ENCODE data around the gene OGG1. TPM values are rescaled to one million over a fixed set of nuclear protein-coding genes. Genes with fewer than 3 reads are reported as not detected.

OGG1 gene
- total RNA-seq: 10 to 100 TPM; 18.3 to 41.3 (median 38.1) TPM
- 23.1 TPM for total RNA-seq (2013)
- 4.0 to 27.6 (median 15.1) reads per million in 29 experiments for total RNA-seq

GRCh38 chr3:9749645-9750555 lies at the start of gene OGG1:
OGG1 (plus strand) TSS chr3:9749952; CDS start chr3:9750287, 335 bp downstream.
- Histone ChIP-seq H3K4me3 (ENCODE audit: control insufficient read depth in 1 of 2, extremely low read depth in 1 of 2, low read length in 1 of 2) (peak within 1 kb of the TSS; percentile 70 to 88), H3K27me3 (replicated peaks in 1 of 2; ENCODE audit: control insufficient read depth in 2 of 2, extremely low read depth in 1 of 2, insufficient read depth in 2 of 2, low read length in 1 of 2) (no peaks in the 10 kb centered on the region), H3K27ac (ENCODE audit: low read length) (peak within 1 kb of the TSS; percentile 50), H3K4me1 (ENCODE audit: control insufficient read depth in 1 of 2, extremely low read depth in 1 of 2, insufficient read depth in 2 of 2, low read length in 2 of 2) (peaks cover 16 to 37% of the 10 kb centered on the region in 2 experiments), H3K36me3 (ENCODE audit: control insufficient read depth in 2 of 2, extremely low read depth in 1 of 2, insufficient read depth in 1 of 2, low read length in 1 of 2) (peaks cover 15 to 58% of the 10 kb centered on the region in 2 donors), H3K9me3 (no peaks in the 10 kb centered on the region)
- ChIA-PET POLR2A (interaction anchor here in 1 of 2 donors (1.0 kb wide), 1 partner anchor 43 kb away, joined by 4 read pairs; the partner anchor contains the start of gene ARPC4), CTCF (interaction anchor here (0.5 to 1.4 kb wide), 4 partner anchors 12 to 23 kb away, joined by 3 to 5 read pairs (median 4); no protein-coding TSS in a partner anchor)
- WGBS (ENCODE audit: insufficient coverage): under 1% methylated on average over 56 of the region's 60 CpGs
- Mint-ChIP-seq H3K36me3 (peaks cover 28% of the 10 kb centered on the region), H3K4me3 (peak within 1 kb of the TSS; percentile 95 to 96 (median 95)), H3K27ac (peak within 1 kb of the TSS; percentile 96 to 97), H3K9me3 (no peaks in the 10 kb centered on the region), H3K4me1 (peaks cover 46 to 49% (median 47%) of the 10 kb centered on the region in 3 donors), H3K27me3 (no peaks in the 10 kb centered on the region)
- ATAC-seq (replicated peaks in 1 of 4) (peak; percentile 95 to 97 (median 96)), DNase-seq (peak; percentile 89 to 97 (median 93))

DNA sequence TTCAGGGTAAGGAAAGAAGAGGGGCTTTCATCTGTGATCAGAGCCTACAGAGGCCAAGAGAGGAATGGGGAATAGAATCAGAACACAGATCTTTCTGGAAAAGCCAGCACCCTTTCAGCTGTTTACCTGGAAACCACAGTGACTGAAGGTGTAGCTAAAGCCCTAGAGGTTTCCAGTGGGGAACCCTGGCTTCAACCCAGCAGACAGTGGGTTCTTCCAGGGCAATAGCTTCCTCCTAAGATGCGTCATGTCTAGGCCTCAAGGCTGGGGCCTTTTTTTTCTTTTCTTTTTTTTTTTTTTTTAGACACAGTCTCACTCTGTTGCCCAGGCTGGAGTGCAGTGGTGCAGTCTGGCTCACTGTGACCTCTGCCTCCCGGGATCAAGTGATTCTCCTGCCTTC lies 49.2 kb upstream of the OGG1 start:
- Mint-ChIP-seq H3K36me3 (peaks cover 53% of the 10 kb centered on the region), H3K27ac (no peak overlapping the region), H3K27me3 (peaks cover 7 to 17% of the 10 kb centered on the region in 2 donors), H3K9me3 (no peaks in the 10 kb centered on the region), H3K4me3 (no peak overlapping the region), H3K4me1 (peaks cover 10 to 18% (median 13%) of the 10 kb centered on the region in 3 donors)
- ChIA-PET POLR2A (interaction anchor here (0.6 to 0.7 kb wide), 2 partner anchors 37 to 332 kb away, joined by 5 to 14 read pairs; no protein-coding TSS in a partner anchor), CTCF (no interaction called here)
- no peak for DNase-seq
- Histone ChIP-seq H3K4me3 (ENCODE audit: control insufficient read depth in 1 of 2, extremely low read depth in 1 of 2, low read length in 1 of 2) (no peak overlapping the region), H3K4me1 (ENCODE audit: control insufficient read depth in 1 of 2, extremely low read depth in 1 of 2, insufficient read depth in 2 of 2, low read length in 2 of 2) (peaks cover 4 to 17% of the 10 kb centered on the region in 2 experiments), H3K36me3 (ENCODE audit: control insufficient read depth in 2 of 2, extremely low read depth in 1 of 2, insufficient read depth in 1 of 2, low read length in 1 of 2) (peaks cover 25 to 45% of the 10 kb centered on the region in 2 donors), H3K27ac (ENCODE audit: low read length) (no peak overlapping the region), H3K27me3 (replicated peaks in 1 of 2; ENCODE audit: control insufficient read depth in 2 of 2, extremely low read depth in 1 of 2, insufficient read depth in 2 of 2, low read length in 1 of 2) (peaks cover 2 to 28% of the 10 kb centered on the region in 2 experiments), H3K9me3 (no peaks in the 10 kb centered on the region)
- 100% methylated on average over 1 of the region's 2 CpGs for WGBS (ENCODE audit: insufficient coverage)
- no peak for ATAC-seq (replicated peaks in 1 of 4)

DNA sequence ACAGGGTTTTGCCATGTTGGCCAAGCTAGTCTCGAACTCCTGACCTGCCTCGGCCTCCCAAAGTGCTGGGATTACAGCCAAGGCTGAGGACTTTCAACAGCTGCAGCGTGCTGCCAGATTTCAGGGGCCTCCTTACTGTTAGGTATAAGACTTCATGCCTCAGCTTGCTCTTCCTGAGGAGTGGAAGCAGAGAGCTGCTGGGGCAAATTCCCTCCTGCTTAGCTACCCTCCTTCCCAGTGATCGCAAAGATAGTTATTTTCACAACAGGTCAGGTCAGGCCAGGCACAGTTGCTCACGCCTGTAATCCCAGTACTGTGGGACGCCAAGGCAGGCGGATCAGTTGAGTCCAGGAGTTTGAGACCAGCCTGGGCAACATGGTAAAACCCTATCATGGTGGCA lies 48.7 kb upstream of the OGG1 start:
- Mint-ChIP-seq H3K9me3 (no peaks in the 10 kb centered on the region), H3K36me3 (peaks cover 48% of the 10 kb centered on the region), H3K4me3 (no peak overlapping the region), H3K27me3 (peaks cover 10 to 22% of the 10 kb centered on the region in 2 donors), H3K4me1 (peaks cover 10 to 19% (median 13%) of the 10 kb centered on the region in 3 donors), H3K27ac (no peak overlapping the region)
- peaks cover 2 to 33% of the 10 kb centered on the region in 2 experiments for H3K27me3 ChIP-seq (replicated peaks in 1 of 2; ENCODE audit: control insufficient read depth in 2 of 2, extremely low read depth in 1 of 2, insufficient read depth in 2 of 2, low read length in 1 of 2)
- no peaks in the 10 kb centered on the region for H3K9me3 ChIP-seq
- no peak for ATAC-seq (replicated peaks in 1 of 4)
- no peak for DNase-seq
- ChIA-PET CTCF (no interaction called here), POLR2A (interaction anchor here in 1 of 2 donors (0.6 kb wide), 1 partner anchor 38 kb away, joined by 14 read pairs; no protein-coding TSS in a partner anchor)
- peaks cover 4 to 17% of the 10 kb centered on the region in 2 experiments for H3K4me1 ChIP-seq (ENCODE audit: control insufficient read depth in 1 of 2, extremely low read depth in 1 of 2, insufficient read depth in 2 of 2, low read length in 2 of 2)
- no peak overlapping the region for H3K27ac ChIP-seq (ENCODE audit: low read length)
- no peak overlapping the region for H3K4me3 ChIP-seq (ENCODE audit: control insufficient read depth in 1 of 2, extremely low read depth in 1 of 2, low read length in 1 of 2)
- H3K36me3 ChIP-seq (ENCODE audit: control insufficient read depth in 2 of 2, extremely low read depth in 1 of 2, insufficient read depth in 1 of 2, low read length in 1 of 2): peaks cover 22 to 40% of the 10 kb centered on the region in 2 donors
- WGBS (ENCODE audit: insufficient coverage): 100% methylated on average over 6 of the region's 7 CpGs

DNA sequence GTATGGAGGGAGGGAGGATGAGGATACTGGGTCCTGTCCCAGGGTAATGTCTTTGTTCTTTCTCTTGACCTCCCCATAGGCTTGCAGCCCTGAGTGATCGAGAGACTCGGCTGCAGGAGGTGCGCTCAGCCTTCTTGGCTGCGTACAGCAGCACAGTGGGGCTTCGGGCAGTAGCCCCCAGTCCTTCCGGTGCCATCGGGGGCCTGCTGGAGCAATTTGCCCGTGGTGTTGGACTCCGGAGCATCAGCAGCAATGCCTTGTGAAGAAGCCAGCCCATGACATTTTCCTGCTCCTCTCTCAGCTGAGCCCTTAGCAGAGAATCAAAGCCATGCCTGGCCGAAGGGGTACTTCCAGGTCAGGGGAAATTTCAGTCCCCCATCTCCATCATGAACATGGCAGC lies 48.0 kb upstream of the OGG1 start:
- H3K36me3 Mint-ChIP-seq: peaks cover 49% of the 10 kb centered on the region

GRCh38 chr3:9703240-9703639 lies 46.5 kb upstream of the OGG1 start:
- ChIA-PET POLR2A (no interaction called here), CTCF (no interaction called here)
- peaks cover 0 to 4% (median 0%) of the 10 kb centered on the region in 3 donors for H3K9me3 Mint-ChIP-seq

More for the DNA sequence above, 48.0 kb upstream of the OGG1 start:
- Histone ChIP-seq H3K36me3 (ENCODE audit: control insufficient read depth in 2 of 2, extremely low read depth in 1 of 2, insufficient read depth in 1 of 2, low read length in 1 of 2) (peaks cover 22 to 37% of the 10 kb centered on the region in 2 donors), H3K4me3 (ENCODE audit: control insufficient read depth in 1 of 2, extremely low read depth in 1 of 2, low read length in 1 of 2) (no peak overlapping the region), H3K4me1 (ENCODE audit: control insufficient read depth in 1 of 2, extremely low read depth in 1 of 2, insufficient read depth in 2 of 2, low read length in 2 of 2) (peaks cover 4 to 17% of the 10 kb centered on the region in 2 experiments), H3K9me3 (no peaks in the 10 kb centered on the region), H3K27ac (ENCODE audit: low read length) (no peak overlapping the region), H3K27me3 (replicated peaks in 1 of 2; ENCODE audit: control insufficient read depth in 2 of 2, extremely low read depth in 1 of 2, insufficient read depth in 2 of 2, low read length in 1 of 2) (peaks cover 2 to 36% of the 10 kb centered on the region in 2 experiments)
- 98% methylated on average over 10 of the region's 10 CpGs for WGBS (ENCODE audit: insufficient coverage)
- Mint-ChIP-seq H3K4me3 (no peak overlapping the region), H3K27ac (no peak overlapping the region), H3K4me1 (peaks cover 10 to 22% (median 13%) of the 10 kb centered on the region in 3 donors), H3K27me3 (peaks cover 14 to 26% of the 10 kb centered on the region in 2 donors), H3K9me3 (peaks cover 0 to 4% (median 0%) of the 10 kb centered on the region in 3 donors)
- ChIA-PET POLR2A (no interaction called here), CTCF (no interaction called here)
- DNase-seq (no peak), ATAC-seq (replicated peaks in 1 of 4) (no peak)

GRCh38 chr3:9703736-9704346 lies 45.9 kb upstream of the OGG1 start, which contains the start of gene CPNE9:
CPNE9 (plus strand) TSS chr3:9703833; CDS start chr3:9703997, 164 bp downstream.
- WGBS (ENCODE audit: insufficient coverage): 15% methylated on average over 56 of the region's 56 CpGs
- H3K4me1 ChIP-seq (ENCODE audit: control insufficient read depth in 1 of 2, extremely low read depth in 1 of 2, insufficient read depth in 2 of 2, low read length in 2 of 2): peaks cover 4 to 17% of the 10 kb centered on the region in 2 experiments
- H3K36me3 Mint-ChIP-seq: peaks cover 40% of the 10 kb centered on the region
- H3K27me3 ChIP-seq (replicated peaks in 1 of 2; ENCODE audit: control insufficient read depth in 2 of 2, extremely low read depth in 1 of 2, insufficient read depth in 2 of 2, low read length in 1 of 2): peaks cover 2 to 38% of the 10 kb centered on the region in 2 experiments
- peak within 1 kb of the TSS; percentile 53 to 63 (median 60) for H3K4me3 Mint-ChIP-seq
- peak within 1 kb of the TSS; percentile 7 to 33 for H3K4me3 ChIP-seq (ENCODE audit: control insufficient read depth in 1 of 2, extremely low read depth in 1 of 2, low read length in 1 of 2)
- no peak within 1 kb of the TSS for H3K27ac ChIP-seq (ENCODE audit: low read length)
- no peaks in the 10 kb centered on the region for H3K9me3 ChIP-seq
- H3K27ac Mint-ChIP-seq: no peak within 1 kb of the TSS
- ChIA-PET POLR2A (no interaction called here), CTCF (no interaction called here)
- H3K27me3 Mint-ChIP-seq: peaks cover 14 to 29% of the 10 kb centered on the region in 2 donors
- peaks cover 10 to 22% (median 13%) of the 10 kb centered on the region in 3 donors for H3K4me1 Mint-ChIP-seq
- peaks cover 0 to 4% (median 0%) of the 10 kb centered on the region in 3 donors for H3K9me3 Mint-ChIP-seq
- DNase-seq (no peak), ATAC-seq (replicated peaks in 1 of 4) (peak; percentile 18 to 38 (median 30))
- H3K36me3 ChIP-seq (ENCODE audit: control insufficient read depth in 2 of 2, extremely low read depth in 1 of 2, insufficient read depth in 1 of 2, low read length in 1 of 2): peaks cover 10 to 17% of the 10 kb centered on the region in 2 donors

More at GRCh38 chr3:9703240-9703639, 46.5 kb upstream of the OGG1 start:
- peaks cover 10 to 22% (median 13%) of the 10 kb centered on the region in 3 donors for H3K4me1 Mint-ChIP-seq
- H3K4me3 Mint-ChIP-seq: peak overlapping the region in 2 of 3 donors; percentile 11 to 63
- H3K36me3 ChIP-seq (ENCODE audit: control insufficient read depth in 2 of 2, extremely low read depth in 1 of 2, insufficient read depth in 1 of 2, low read length in 1 of 2): peaks cover 15 to 22% of the 10 kb centered on the region in 2 donors
- peaks cover 4 to 17% of the 10 kb centered on the region in 2 experiments for H3K4me1 ChIP-seq (ENCODE audit: control insufficient read depth in 1 of 2, extremely low read depth in 1 of 2, insufficient read depth in 2 of 2, low read length in 2 of 2)
- H3K9me3 ChIP-seq: no peaks in the 10 kb centered on the region
- peaks cover 2 to 38% of the 10 kb centered on the region in 2 experiments for H3K27me3 ChIP-seq (replicated peaks in 1 of 2; ENCODE audit: control insufficient read depth in 2 of 2, extremely low read depth in 1 of 2, insufficient read depth in 2 of 2, low read length in 1 of 2)
- DNase-seq (no peak), ATAC-seq (replicated peaks in 1 of 4) (no peak)
- no peak overlapping the region for H3K27ac Mint-ChIP-seq
- H3K27ac ChIP-seq (ENCODE audit: low read length): no peak overlapping the region
- H3K4me3 ChIP-seq (ENCODE audit: control insufficient read depth in 1 of 2, extremely low read depth in 1 of 2, low read length in 1 of 2): no peak overlapping the region
- WGBS (ENCODE audit: insufficient coverage): 100% methylated on average over 2 of the region's 4 CpGs
- peaks cover 14 to 27% of the 10 kb centered on the region in 2 donors for H3K27me3 Mint-ChIP-seq
- H3K36me3 Mint-ChIP-seq: peaks cover 40% of the 10 kb centered on the region

All from T-cell (primary cell).